ENCODE measurements around the gene FAM98B.
"Not testable (repeated sequence)": the region's sequence is repeated elsewhere in the genome, so short reads cannot be mapped to it uniquely, and the experiment has no call there.

Gene FAM98B

DNA sequence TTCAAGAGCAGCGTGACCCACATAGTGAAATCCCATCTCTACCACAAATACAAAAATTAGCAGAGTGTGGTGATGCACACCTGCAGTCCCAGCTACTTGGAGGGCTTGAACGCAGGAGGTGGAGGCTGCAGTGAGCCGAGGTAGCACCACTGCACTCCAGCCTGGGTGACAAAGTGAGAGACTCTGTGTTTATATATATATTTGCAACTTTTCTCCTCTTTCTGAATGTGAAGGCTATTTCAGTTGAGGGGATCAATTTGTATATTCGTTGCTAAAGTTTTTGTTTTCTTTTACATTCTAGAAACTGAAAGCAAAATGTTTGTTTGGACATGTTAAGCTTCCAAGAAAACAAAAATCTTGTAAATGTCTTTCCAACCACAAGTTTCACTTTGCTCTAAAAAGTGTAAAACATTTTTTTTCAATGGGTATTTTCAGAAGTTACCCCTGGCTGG lies 29.8 kb upstream of the FAM98B start:
- FAIRE-seq (no peak), DNase-seq (ENCODE audit: insufficient read length, low spot score) (no peak)
- TF ChIP-seq, protein P1, sequence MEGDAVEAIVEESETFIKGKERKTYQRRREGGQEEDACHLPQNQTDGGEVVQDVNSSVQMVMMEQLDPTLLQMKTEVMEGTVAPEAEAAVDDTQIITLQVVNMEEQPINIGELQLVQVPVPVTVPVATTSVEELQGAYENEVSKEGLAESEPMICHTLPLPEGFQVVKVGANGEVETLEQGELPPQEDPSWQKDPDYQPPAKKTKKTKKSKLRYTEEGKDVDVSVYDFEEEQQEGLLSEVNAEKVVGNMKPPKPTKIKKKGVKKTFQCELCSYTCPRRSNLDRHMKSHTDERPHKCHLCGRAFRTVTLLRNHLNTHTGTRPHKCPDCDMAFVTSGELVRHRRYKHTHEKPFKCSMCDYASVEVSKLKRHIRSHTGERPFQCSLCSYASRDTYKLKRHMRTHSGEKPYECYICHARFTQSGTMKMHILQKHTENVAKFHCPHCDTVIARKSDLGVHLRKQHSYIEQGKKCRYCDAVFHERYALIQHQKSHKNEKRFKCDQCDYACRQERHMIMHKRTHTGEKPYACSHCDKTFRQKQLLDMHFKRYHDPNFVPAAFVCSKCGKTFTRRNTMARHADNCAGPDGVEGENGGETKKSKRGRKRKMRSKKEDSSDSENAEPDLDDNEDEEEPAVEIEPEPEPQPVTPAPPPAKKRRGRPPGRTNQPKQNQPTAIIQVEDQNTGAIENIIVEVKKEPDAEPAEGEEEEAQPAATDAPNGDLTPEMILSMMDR (IDR thresholded peaks at IDR 0.05; ENCODE audit: insufficient read depth, missing control alignments): no peak

DNA sequence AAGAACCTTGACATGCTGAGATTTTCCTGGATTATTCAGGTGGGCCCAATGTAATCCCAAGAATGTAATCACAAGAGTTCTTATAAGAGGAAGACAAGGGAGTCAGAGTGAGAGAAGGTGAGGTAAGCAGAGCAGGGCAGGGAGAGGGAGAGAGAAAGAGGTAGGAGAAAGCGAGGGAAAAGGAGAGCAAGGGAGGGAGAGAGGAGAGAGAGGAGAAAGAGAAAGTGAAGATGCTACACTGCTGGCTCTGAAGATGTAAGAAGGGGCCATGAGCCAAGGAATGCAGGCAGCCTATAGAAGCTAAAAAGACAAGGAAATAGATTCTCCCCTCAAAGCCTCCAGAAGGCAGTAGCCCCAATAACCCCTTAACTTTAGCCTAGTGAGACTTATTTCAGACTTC lies 28.7 kb upstream of the FAM98B start:
- TF ChIP-seq, protein P1 (IDR thresholded peaks at IDR 0.05; ENCODE audit: insufficient read depth, missing control alignments): no peak
- no peak for FAIRE-seq
- DNase-seq (ENCODE audit: insufficient read length, low spot score): no peak

DNA sequence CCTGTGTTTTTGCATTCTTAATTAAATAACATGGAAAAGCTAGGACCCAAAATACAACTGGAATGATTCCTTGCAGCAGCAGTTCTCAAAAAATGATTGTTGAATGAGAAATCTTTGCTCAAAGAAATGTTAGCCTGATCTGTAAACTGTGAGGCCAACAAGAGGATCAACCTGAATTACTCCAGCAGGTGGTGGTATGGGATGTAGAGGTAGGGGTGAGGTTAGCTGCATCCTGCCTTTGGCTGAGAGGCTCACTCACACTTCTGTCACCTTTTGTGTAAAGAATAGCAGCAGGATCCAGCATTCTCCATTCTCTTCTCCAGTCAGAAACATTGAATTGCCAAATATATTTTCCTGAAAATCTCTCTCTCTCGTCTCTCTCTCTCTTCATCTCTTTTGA lies 26.5 kb upstream of the FAM98B start:
- TF ChIP-seq, protein P1 (IDR thresholded peaks at IDR 0.05; ENCODE audit: insufficient read depth, missing control alignments): no peak
- DNase-seq (ENCODE audit: insufficient read length, low spot score): no peak
- no peak for FAIRE-seq

DNA sequence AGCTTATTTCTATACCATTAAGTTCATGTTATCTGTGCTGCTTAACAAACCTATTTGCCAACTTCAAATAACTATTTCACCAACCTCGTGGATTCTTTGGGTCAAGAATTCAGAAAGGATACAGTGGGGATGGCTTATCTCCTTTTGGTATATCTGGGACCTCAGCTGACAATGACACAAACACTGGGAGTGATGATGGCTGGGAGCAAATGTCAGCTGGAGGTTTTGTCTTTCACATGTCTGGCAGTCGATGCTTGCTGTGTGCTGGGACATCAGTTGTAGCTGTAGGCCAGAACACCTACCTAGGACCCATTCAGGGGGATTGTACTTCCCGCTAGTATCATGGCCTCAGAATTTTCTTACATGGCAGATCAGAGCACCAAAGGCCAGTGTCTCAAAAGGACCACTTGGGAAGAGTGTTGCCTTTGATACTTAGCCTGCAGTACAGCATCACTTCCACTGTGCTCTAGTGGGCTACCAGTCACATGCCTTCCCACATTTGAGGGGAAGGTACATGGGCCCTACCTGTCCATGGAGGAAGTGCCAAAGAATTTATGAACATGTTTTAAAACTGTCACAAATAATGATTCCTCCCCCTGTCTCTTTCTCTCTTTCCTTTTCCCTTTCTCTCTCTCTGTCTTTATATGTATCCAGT lies 23.7 kb upstream of the FAM98B start:
- FAIRE-seq (no peak), DNase-seq (ENCODE audit: insufficient read length, low spot score) (no peak)
- TF ChIP-seq, protein P1 (IDR thresholded peaks at IDR 0.05; ENCODE audit: insufficient read depth, missing control alignments): no peak

DNA sequence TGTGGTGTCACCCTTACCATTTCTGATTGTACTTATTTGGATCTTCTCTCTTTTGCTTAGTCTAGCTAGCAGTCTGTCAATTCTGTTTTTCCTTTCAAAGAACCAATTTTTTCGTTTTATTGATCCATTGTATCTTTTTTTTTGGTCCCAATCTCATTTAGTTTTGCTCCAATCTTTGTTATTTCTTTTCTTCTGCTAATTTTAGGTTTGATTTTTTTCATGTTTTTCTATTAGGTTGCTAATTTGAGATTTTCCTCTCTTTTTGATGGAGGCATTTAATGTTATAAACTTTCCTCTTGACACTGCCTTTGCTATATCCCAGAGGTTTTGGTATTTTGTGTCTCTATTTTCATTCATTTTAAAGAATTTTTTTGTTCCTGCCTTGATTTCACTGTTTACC lies 16.9 kb upstream of the FAM98B start:
- DNase-seq (ENCODE audit: insufficient read length, low spot score): no peak
- TF ChIP-seq, protein P1 (IDR thresholded peaks at IDR 0.05; ENCODE audit: insufficient read depth, missing control alignments): no peak
- FAIRE-seq: no peak

DNA sequence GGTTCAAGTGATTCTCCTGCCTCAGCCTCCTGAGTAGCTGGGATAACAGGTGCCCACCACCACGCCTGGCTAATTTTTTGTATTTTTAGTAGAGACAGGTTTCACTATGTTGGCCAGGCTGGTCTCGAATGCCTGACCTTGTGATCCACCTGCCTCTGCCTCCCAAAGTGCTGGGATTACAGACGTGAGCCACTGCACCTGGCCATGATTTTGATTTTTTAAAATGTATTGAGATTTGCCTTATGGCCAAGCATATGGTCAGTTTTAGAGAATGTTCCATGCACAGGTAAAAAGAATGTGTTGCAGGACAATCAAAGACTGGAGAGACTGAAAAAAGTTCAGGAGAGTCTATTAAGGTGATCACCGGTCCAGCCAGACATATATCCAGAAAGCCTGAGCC lies 16.3 kb upstream of the FAM98B start:
- not testable (repeated sequence) for FAIRE-seq; DNase-seq (ENCODE audit: insufficient read length, low spot score)

DNA sequence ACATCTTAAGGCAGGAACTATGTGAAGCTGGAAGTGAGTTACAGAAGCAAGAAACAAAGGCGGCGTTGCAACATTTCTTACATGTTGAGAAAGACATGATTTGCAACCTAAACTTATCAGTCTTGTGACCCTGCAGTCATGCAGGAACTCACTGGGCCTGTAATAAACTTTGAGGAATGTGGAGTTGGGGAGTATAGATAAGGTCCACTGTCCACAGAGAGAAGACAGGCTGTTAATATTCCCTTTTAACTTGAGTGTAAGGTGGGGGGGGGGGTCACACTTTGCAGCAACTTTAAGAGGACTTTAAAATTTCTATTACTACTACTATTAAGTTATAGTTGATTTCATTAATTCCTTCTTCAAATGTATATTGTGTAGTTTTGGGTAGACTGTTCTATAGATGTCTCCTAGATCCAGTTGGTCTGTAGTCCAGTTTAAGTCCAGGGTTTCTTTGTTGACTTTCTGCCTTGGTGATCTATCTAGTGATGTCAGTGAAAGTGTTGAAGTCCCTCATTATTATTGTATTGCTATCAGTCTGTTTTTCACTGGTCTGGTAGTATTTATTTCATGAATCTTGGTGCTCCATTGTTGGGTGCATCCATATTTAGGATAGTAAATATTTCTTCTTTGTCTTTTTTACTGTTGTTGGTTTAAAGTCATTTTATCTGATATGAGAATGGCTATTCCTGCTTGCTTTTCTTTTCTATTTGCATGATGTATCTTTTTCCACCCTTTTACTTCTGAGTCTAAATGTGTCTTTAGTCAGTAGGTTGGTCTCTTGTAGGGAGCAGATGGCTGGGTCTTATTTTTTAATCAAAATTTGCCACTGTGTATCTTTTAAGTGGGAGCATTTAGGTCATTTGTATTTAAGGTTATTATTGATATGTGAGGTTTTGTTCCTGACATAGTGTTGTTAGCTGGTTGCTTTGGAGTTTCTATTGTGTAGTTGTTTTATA lies 15.6 kb upstream of the FAM98B start:
- FAIRE-seq (no peak), DNase-seq (ENCODE audit: insufficient read length, low spot score) (no peak)

More for the DNA sequence above, 15.6 kb upstream of the FAM98B start:
- TF ChIP-seq, protein P1 (IDR thresholded peaks at IDR 0.05; ENCODE audit: insufficient read depth, missing control alignments): no peak
